ENCODE results near the gene CTPS1.

The CTPS1 gene

GRCh38 chr1:41041614-41042270 is 62.2 kb downstream of the CTPS1 start:
- Histone ChIP-seq H3K4me1 (ENCODE audit: control insufficient read depth, insufficient read depth, low read length, poor library complexity, severe bottlenecking) (peaks cover 9% of the 10 kb centered on the region), H3K9me3 (ENCODE audit: control insufficient read depth, low read length) (no peaks in the 10 kb centered on the region), H3K36me3 (ENCODE audit: control insufficient read depth, insufficient read depth, low read length) (peaks cover 53% of the 10 kb centered on the region), H3K27ac (ENCODE audit: low read depth, low read length, severe bottlenecking) (no peak overlapping the region), H3K4me3 (ENCODE audit: extremely low read depth, insufficient read depth, low read length, poor library complexity, severe bottlenecking) (no peak overlapping the region)
- WGBS, 2 experiments (ENCODE audit: insufficient coverage in 2 of 2): 93 to 95% methylated on average over 3 of the region's 3 CpGs

GRCh38 chr1:41044187-41044586 is 64.7 kb downstream of the CTPS1 start:
- WGBS, 2 experiments (ENCODE audit: insufficient coverage in 2 of 2): 78 to 89% methylated on average over 2 of the region's 2 CpGs
- Histone ChIP-seq H3K4me3 (ENCODE audit: extremely low read depth, insufficient read depth, low read length, poor library complexity, severe bottlenecking) (no peak overlapping the region), H3K4me1 (ENCODE audit: control insufficient read depth, insufficient read depth, low read length, poor library complexity, severe bottlenecking) (peaks cover 9% of the 10 kb centered on the region), H3K36me3 (ENCODE audit: control insufficient read depth, insufficient read depth, low read length) (peaks cover 57% of the 10 kb centered on the region), H3K27ac (ENCODE audit: low read depth, low read length, severe bottlenecking) (no peak overlapping the region), H3K9me3 (ENCODE audit: control insufficient read depth, low read length) (no peaks in the 10 kb centered on the region)

DNA sequence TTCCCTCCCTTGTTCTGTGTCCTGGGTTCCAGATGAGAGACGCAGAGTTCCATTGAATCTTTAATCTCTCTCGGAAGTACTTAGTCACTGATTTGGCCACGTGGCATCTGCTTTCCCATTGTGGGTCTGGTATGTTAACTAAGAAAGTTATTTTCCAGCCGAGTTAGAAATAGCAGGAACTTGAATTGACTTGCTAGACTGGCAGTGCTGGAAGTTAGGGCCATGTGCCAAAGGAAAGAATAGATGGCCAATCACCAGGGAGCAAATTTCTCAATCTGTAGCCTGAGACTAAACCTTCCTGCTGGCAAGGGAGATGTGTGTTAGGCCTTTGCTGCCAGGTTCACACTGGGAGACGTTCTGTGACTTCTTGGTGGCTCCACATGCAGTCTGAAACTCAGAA is 66.2 kb downstream of the CTPS1 start:
- Histone ChIP-seq H3K9me3 (ENCODE audit: control insufficient read depth, low read length) (no peaks in the 10 kb centered on the region), H3K27ac (ENCODE audit: low read depth, low read length, severe bottlenecking) (no peak overlapping the region), H3K4me3 (ENCODE audit: extremely low read depth, insufficient read depth, low read length, poor library complexity, severe bottlenecking) (no peak overlapping the region), H3K4me1 (ENCODE audit: control insufficient read depth, insufficient read depth, low read length, poor library complexity, severe bottlenecking) (peaks cover 9% of the 10 kb centered on the region), H3K36me3 (ENCODE audit: control insufficient read depth, insufficient read depth, low read length) (peaks cover 50% of the 10 kb centered on the region)
- 88 to 90% methylated on average over 3 to 5 of the region's 5 CpGs for WGBS, 2 experiments (ENCODE audit: insufficient coverage in 2 of 2)

- Histone ChIP-seq H3K27ac (ENCODE audit: low read depth, low read length, severe bottlenecking) (no peak overlapping the region), H3K4me1 (ENCODE audit: control insufficient read depth, insufficient read depth, low read length, poor library complexity, severe bottlenecking) (peaks cover 9% of the 10 kb centered on the region), H3K9me3 (ENCODE audit: control insufficient read depth, low read length) (no peaks in the 10 kb centered on the region), H3K36me3 (ENCODE audit: control insufficient read depth, insufficient read depth, low read length) (peaks cover 45% of the 10 kb centered on the region), H3K4me3 (ENCODE audit: extremely low read depth, insufficient read depth, low read length, poor library complexity, severe bottlenecking) (no peak overlapping the region)
- 92 to 98% methylated on average over 8 of the region's 10 CpGs for WGBS, 2 experiments (ENCODE audit: insufficient coverage in 2 of 2)
These were observed 66.9 kb downstream of the CTPS1 start for GRCh38 chr1:41046347-41046775.

DNA sequence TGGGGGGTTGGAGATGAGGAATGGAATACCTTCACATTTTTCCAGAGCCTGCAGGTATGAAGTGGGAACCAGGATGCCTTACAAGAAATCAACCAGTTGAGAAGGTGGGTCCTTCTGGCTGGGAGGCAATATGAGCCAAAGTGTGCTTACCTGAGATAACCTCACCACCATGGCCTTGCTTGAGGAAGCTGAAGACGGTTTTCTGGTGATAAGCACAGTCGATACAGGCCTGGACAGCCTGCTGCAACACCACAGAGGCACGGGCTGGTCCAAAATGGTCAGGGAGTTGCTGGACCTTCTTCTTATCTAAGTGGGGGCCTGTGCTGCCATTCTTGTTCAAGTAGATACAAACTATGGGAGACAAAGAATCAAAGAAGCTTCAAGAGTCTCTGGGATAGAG is 69.0 kb downstream of the CTPS1 start:
- Histone ChIP-seq H3K4me3 (ENCODE audit: extremely low read depth, insufficient read depth, low read length, poor library complexity, severe bottlenecking) (no peak overlapping the region), H3K9me3 (ENCODE audit: control insufficient read depth, low read length) (no peaks in the 10 kb centered on the region), H3K4me1 (ENCODE audit: control insufficient read depth, insufficient read depth, low read length, poor library complexity, severe bottlenecking) (peaks cover 9% of the 10 kb centered on the region), H3K36me3 (ENCODE audit: control insufficient read depth, insufficient read depth, low read length) (peaks cover 43% of the 10 kb centered on the region), H3K27ac (ENCODE audit: low read depth, low read length, severe bottlenecking) (no peak overlapping the region)
- WGBS, 2 experiments (ENCODE audit: insufficient coverage in 2 of 2): 89 to 97% methylated on average over 3 of the region's 3 CpGs

DNA sequence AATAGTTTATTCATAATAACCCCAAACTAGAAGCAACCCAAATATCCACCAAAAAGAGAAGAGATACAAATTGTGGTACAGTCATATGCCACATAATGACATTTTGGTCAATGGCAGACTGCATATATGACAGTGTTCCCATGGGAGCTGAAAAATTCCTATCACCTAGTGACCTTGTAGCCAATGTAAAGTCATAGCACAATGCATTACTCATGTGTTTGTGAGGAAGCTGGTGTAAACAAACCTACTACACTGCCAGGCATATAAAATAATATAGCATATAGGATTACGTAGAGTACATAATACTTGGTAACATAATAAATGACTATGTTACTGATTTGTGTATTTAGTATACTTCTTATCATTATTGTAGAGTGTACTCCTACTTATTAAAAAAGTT is 71.5 kb downstream of the CTPS1 start:
- Histone ChIP-seq H3K36me3 (ENCODE audit: control insufficient read depth, insufficient read depth, low read length) (peaks cover 37% of the 10 kb centered on the region), H3K9me3 (ENCODE audit: control insufficient read depth, low read length) (no peaks in the 10 kb centered on the region), H3K27ac (ENCODE audit: low read depth, low read length, severe bottlenecking) (no peak overlapping the region), H3K4me3 (ENCODE audit: extremely low read depth, insufficient read depth, low read length, poor library complexity, severe bottlenecking) (no peak overlapping the region), H3K4me1 (ENCODE audit: control insufficient read depth, insufficient read depth, low read length, poor library complexity, severe bottlenecking) (no peaks in the 10 kb centered on the region)
- no CpG with 5 or more reads among the region's 1 CpG for WGBS, 2 experiments (ENCODE audit: insufficient coverage in 2 of 2)

GRCh38 chr1:41053316-41053715 is 73.8 kb downstream of the CTPS1 start:
- peaks cover 22% of the 10 kb centered on the region for H3K36me3 ChIP-seq (ENCODE audit: control insufficient read depth, insufficient read depth, low read length)
- H3K4me3 ChIP-seq (ENCODE audit: extremely low read depth, insufficient read depth, low read length, poor library complexity, severe bottlenecking): no peak overlapping the region
- 17 to 29% methylated on average over 1 of the region's 2 CpGs for WGBS, 2 experiments (ENCODE audit: insufficient coverage in 2 of 2)
- H3K27ac ChIP-seq (ENCODE audit: low read depth, low read length, severe bottlenecking): no peak overlapping the region
- no peaks in the 10 kb centered on the region for H3K9me3 ChIP-seq (ENCODE audit: control insufficient read depth, low read length)
- no peaks in the 10 kb centered on the region for H3K4me1 ChIP-seq (ENCODE audit: control insufficient read depth, insufficient read depth, low read length, poor library complexity, severe bottlenecking)

GRCh38 chr1:41056907-41057306 is 77.4 kb downstream of the CTPS1 start:
- peaks cover 38% of the 10 kb centered on the region for H3K36me3 ChIP-seq (ENCODE audit: control insufficient read depth, insufficient read depth, low read length)
- H3K4me3 ChIP-seq (ENCODE audit: extremely low read depth, insufficient read depth, low read length, poor library complexity, severe bottlenecking): no peak overlapping the region
- H3K27ac ChIP-seq (ENCODE audit: low read depth, low read length, severe bottlenecking): no peak overlapping the region
- H3K4me1 ChIP-seq (ENCODE audit: control insufficient read depth, insufficient read depth, low read length, poor library complexity, severe bottlenecking): no peaks in the 10 kb centered on the region
- no CpG with 5 or more reads among the region's 5 CpGs for WGBS, 2 experiments (ENCODE audit: insufficient coverage in 2 of 2)
- no peaks in the 10 kb centered on the region for H3K9me3 ChIP-seq (ENCODE audit: control insufficient read depth, low read length)
